ENCODE results near the gene TMEM245. TPM values are rescaled to one million over a fixed set of nuclear protein-coding genes. Genes with fewer than 3 reads are reported as not detected.

Gene TMEM245
- total and polyA plus RNA-seq, 2 of the 13 experiments (the other 11 are each of a cell fraction or from before 2014, with no cell fraction given): 53.5 to 55.4 TPM

- no peak for TF ChIP-seq ZNF800 (CRISPR knock-in tag; IDR thresholded peaks at IDR 0.05)
- no peak for TF ChIP-seq ZFP90 (CRISPR knock-in tag; IDR thresholded peaks at IDR 0.05; ENCODE audit: borderline replicate concordance)
- no peak for TF ChIP-seq TEF (CRISPR knock-in tag; IDR thresholded peaks at IDR 0.05)
- no peak for TF ChIP-seq MAF1 (CRISPR knock-in tag; IDR thresholded peaks at IDR 0.05; ENCODE audit: borderline replicate concordance)
- TF ChIP-seq ZNF614 (CRISPR knock-in tag; IDR thresholded peaks at IDR 0.05; ENCODE audit: borderline replicate concordance): no peak
- TF ChIP-seq HHEX (CRISPR knock-in tag; IDR thresholded peaks at IDR 0.05): no peak
- TF ChIP-seq NFE2L1 (CRISPR knock-in tag; IDR thresholded peaks at IDR 0.05; ENCODE audit: borderline replicate concordance): no peak
- TF ChIP-seq NAIF1 (CRISPR knock-in tag; IDR thresholded peaks at IDR 0.05; ENCODE audit: borderline replicate concordance): no peak
- no peak for TF ChIP-seq ZBTB8A (CRISPR knock-in tag; IDR thresholded peaks at IDR 0.05; ENCODE audit: borderline replicate concordance, low read depth)
- TF ChIP-seq FOSL1 (CRISPR knock-in tag; IDR thresholded peaks at IDR 0.05; ENCODE audit: borderline replicate concordance): no peak
- TF ChIP-seq PBX3 (CRISPR knock-in tag; IDR thresholded peaks at IDR 0.05; ENCODE audit: borderline replicate concordance): no peak
- no peak for TF ChIP-seq AFF4 (CRISPR knock-in tag; IDR thresholded peaks at IDR 0.05)
- TF ChIP-seq, protein P1, sequence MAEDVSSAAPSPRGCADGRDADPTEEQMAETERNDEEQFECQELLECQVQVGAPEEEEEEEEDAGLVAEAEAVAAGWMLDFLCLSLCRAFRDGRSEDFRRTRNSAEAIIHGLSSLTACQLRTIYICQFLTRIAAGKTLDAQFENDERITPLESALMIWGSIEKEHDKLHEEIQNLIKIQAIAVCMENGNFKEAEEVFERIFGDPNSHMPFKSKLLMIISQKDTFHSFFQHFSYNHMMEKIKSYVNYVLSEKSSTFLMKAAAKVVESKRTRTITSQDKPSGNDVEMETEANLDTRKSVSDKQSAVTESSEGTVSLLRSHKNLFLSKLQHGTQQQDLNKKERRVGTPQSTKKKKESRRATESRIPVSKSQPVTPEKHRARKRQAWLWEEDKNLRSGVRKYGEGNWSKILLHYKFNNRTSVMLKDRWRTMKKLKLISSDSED (CRISPR knock-in tag; IDR thresholded peaks at IDR 0.05): no peak
- no peak for TF ChIP-seq ZSCAN29 (CRISPR knock-in tag; conservative IDR thresholded peaks at IDR 0.05)
- TF ChIP-seq PHB2 (IDR thresholded peaks at IDR 0.05; ENCODE audit: partially characterized antibody): no peak
- TF ChIP-seq, protein P2, sequence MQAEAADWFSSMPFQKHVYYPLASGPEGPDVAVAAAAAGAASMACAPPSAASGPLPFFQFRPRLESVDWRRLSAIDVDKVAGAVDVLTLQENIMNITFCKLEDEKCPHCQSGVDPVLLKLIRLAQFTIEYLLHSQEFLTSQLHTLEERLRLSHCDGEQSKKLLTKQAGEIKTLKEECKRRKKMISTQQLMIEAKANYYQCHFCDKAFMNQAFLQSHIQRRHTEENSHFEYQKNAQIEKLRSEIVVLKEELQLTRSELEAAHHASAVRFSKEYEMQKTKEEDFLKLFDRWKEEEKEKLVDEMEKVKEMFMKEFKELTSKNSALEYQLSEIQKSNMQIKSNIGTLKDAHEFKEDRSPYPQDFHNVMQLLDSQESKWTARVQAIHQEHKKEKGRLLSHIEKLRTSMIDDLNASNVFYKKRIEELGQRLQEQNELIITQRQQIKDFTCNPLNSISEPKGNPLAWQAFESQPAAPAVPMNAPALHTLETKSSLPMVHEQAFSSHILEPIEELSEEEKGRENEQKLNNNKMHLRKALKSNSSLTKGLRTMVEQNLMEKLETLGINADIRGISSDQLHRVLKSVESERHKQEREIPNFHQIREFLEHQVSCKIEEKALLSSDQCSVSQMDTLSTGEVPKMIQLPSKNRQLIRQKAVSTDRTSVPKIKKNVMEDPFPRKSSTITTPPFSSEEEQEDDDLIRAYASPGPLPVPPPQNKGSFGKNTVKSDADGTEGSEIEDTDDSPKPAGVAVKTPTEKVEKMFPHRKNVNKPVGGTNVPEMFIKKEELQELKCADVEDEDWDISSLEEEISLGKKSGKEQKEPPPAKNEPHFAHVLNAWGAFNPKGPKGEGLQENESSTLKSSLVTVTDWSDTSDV (CRISPR knock-in tag; IDR thresholded peaks at IDR 0.05): no peak
These were observed 107.5 kb downstream of the TMEM245 start (continued) for GRCh38 chr9:109012009-109012875.

Measured in HepG2 (cell line).